ENCODE results near the gene OPRL1.
A peak's percentile ranks its signal among the peaks of the same experiment; 100 is the strongest.

OPRL1 gene

GRCh38 chr20:64080013-64080812, at the start of gene OPRL1:
Gene OPRL1, plus strand, starts transcription at chr20:64080082. Its CDS starts 12,639 bp downstream, at chr20:64092721.
- DNase-seq = no peak

- DNase-seq = no peak
Observed at GRCh38 chr20:64030371-64031134, 49.3 kb upstream of the OPRL1 start.

- DNase-seq = no peak
Observed at GRCh38 chr20:64031822-64032314, 48.0 kb upstream of the OPRL1 start.

GRCh38 chr20:64032706-64033624, 46.9 kb upstream of the OPRL1 start:
- DNase-seq = no peak

GRCh38 chr20:64033981-64034493, 45.8 kb upstream of the OPRL1 start:
- no peak for DNase-seq

- no peak for DNase-seq
Observed at GRCh38 chr20:64035066-64035932, 44.6 kb upstream of the OPRL1 start.

GRCh38 chr20:64035933-64036345, 43.9 kb upstream of the OPRL1 start, which contains the start of gene C20orf204:
Gene C20orf204, plus strand, starts transcription at chr20:64036182. Its CDS starts 142 bp downstream, at chr20:64036324.
- no peak for DNase-seq

- DNase-seq = no peak
Observed at GRCh38 chr20:64036346-64037198, 43.3 kb upstream of the OPRL1 start.

- DNase-seq = no peak
Observed at GRCh38 chr20:64037199-64037497, 42.7 kb upstream of the OPRL1 start.

- DNase-seq = peak; percentile 81
Observed at GRCh38 chr20:64037498-64038213, 42.2 kb upstream of the OPRL1 start.

- peak; percentile 62 for DNase-seq
Observed at GRCh38 chr20:64038224-64038564, 41.7 kb upstream of the OPRL1 start.

- peak; percentile 81 for DNase-seq
Observed at GRCh38 chr20:64038565-64039292, 41.2 kb upstream of the OPRL1 start.

GRCh38 chr20:64039293-64040160, 40.4 kb upstream of the OPRL1 start:
- peak; percentile 31 for DNase-seq

GRCh38 chr20:64040231-64041039, 39.4 kb upstream of the OPRL1 start:
- no peak for DNase-seq

GRCh38 chr20:64041040-64041780, 38.7 kb upstream of the OPRL1 start:
- DNase-seq = peak; percentile 58

- DNase-seq = no peak
Observed at GRCh38 chr20:64041781-64042053, 38.2 kb upstream of the OPRL1 start.

Measured in NCI-H2171 (cell line).